K562 (cell line): ENCODE measurements around the gene ASB6. TPM values are rescaled to one million over a fixed set of nuclear protein-coding genes. Genes with fewer than 3 reads are reported as not detected.

ENCODE experiments used
- AFF1 ChIP-seq, 2 experiments: fragments of 450-650 bp; IDR thresholded peaks; 2 replicates each; pipeline ENCODE4 v1.6.1; 2018; ENCODE audit warnings: mild to moderate bottlenecking in 2 of 2, low read depth in 1 of 2; ENCODE audit not compliant: partially characterized antibody in 2 of 2
- ARNT ChIP-seq, 2 experiments: fragments of 450-650 bp; IDR thresholded peaks; 2 replicates each; pipeline ENCODE4 v1.6.1; 2016; ENCODE audit warnings: mild to moderate bottlenecking in 1 of 2
- ELF1 ChIP-seq: fragments of 200-800 bp; sonication (Bioruptor generic); IDR thresholded peaks from 2 replicates; pipeline ENCODE4 v1.6.1; 2016; ENCODE audit warnings: missing genetic modification characterization, missing compliant biosample characterization
- ELF4 ChIP-seq: fragments of 450-650 bp; formaldehyde crosslinking; IDR thresholded peaks from 2 replicates; pipeline ENCODE4 v1.4.0; 2022; ENCODE audit warnings: missing genetic modification characterization
- NCOA2 ChIP-seq, 2 experiments: fragments of 450-650 bp; IDR thresholded peaks; 2 replicates each; pipeline ENCODE4 v1.6.1; 2018; ENCODE audit warnings: mild to moderate bottlenecking in 2 of 2, moderate library complexity in 1 of 2; ENCODE audit not compliant: partially characterized antibody in 2 of 2
- NR2C2 ChIP-seq, 2 experiments: fragments of 200-800 bp in 1 of 2; sonication (Bioruptor generic) in 1 of 2; sonication (generic) in 1 of 2; formaldehyde crosslinking in 1 of 2; IDR thresholded peaks; 2 replicates each; pipeline versions ENCODE4 v1.6.1 to v1.8.0; 2016 to 2022; ENCODE audit warnings: mild to moderate bottlenecking in 1 of 2, missing compliant biosample characterization in 1 of 2, missing genetic modification characterization in 1 of 2, missing genetic modification reagents in 1 of 2
- PBX2 ChIP-seq, 2 experiments: IDR thresholded peaks in 1 of 2; conservative IDR thresholded peaks in 1 of 2; 2 replicates each; pipeline ENCODE4 v1.6.1; 2016; ENCODE audit warnings: low read depth in 2 of 2, mild to moderate bottlenecking in 1 of 2, missing compliant biosample characterization in 1 of 2, missing genetic modification characterization in 1 of 2, moderate library complexity in 1 of 2
- POLR2AphosphoS5 ChIP-seq: IDR thresholded peaks from 2 replicates; pipeline ENCODE4 v1.6.1; 2011; ENCODE audit warnings: mild to moderate bottlenecking, low read depth, low read length, moderate library complexity; ENCODE audit not compliant: control insufficient read depth, insufficient read depth
- PYGO2 ChIP-seq: fragments of 450-650 bp; IDR thresholded peaks from 2 replicates; pipeline ENCODE4 v1.6.1; 2016; ENCODE audit warnings: mild to moderate bottlenecking, missing genetic modification characterization, moderate library complexity, missing compliant biosample characterization
- SAFB2 ChIP-seq: fragments of 200-400 bp; formaldehyde crosslinking; IDR thresholded peaks from 2 replicates; pipeline ENCODE4 v1.6.1; 2018; ENCODE audit warnings: borderline replicate concordance, low read length, low read depth, moderate library complexity; ENCODE audit not compliant: severe bottlenecking
- STAT5A ChIP-seq: IDR thresholded peaks from 2 replicates; pipeline ENCODE4 v1.6.1; 2012; ENCODE audit warnings: low read length, inconsistent platforms, borderline replicate concordance
- STAT6 ChIP-seq: sonication (generic); formaldehyde crosslinking; IDR thresholded peaks from 2 replicates; pipeline ENCODE4 v1.8.1; 2023; ENCODE audit warnings: mild to moderate bottlenecking, missing genetic modification reagents
- ZBED1 ChIP-seq: IDR thresholded peaks from 2 replicates; pipeline ENCODE4 v1.6.1; 2014
- ZNF165 ChIP-seq: fragments of 250-450 bp; sonication (Bioruptor Pico); IDR thresholded peaks from 2 replicates; pipeline ENCODE4 v1.4.0; 2020; ENCODE audit warnings: borderline replicate concordance
- ZNF695 ChIP-seq: fragments of 450-650 bp; formaldehyde crosslinking; IDR thresholded peaks from 2 replicates; pipeline ENCODE4 v1.4.0; 2020; ENCODE audit warnings: mild to moderate bottlenecking, moderate library complexity
- ZNF79 ChIP-seq: fragments of 250-450 bp; sonication (Bioruptor Pico); IDR thresholded peaks from 2 replicates; pipeline ENCODE4 v1.4.0; 2020; ENCODE audit warnings: low read depth, mild to moderate bottlenecking, moderate library complexity
- polyA plus RNA-seq, 8 experiments: library from polyadenylated mRNA; depleted of rRNA in 4 of 8; stranded (reverse) in 5 of 8; unstranded in 3 of 8; fragments of >200 nt; fragmentation: Nextera tagmentation in 2 of 8; fragmentation: Illumina TruSeq in 1 of 8; extraction: Ambion mirVana in 2 of 8; extraction: Trizol in 1 of 8; gene quantifications; 2 replicates each; pipeline versions ENCODE4 v1.2.1 to v1.2.3, GENCODE V29; 2011 to 2014; ENCODE audit warnings: inconsistent platforms in 1 of 8, missing spikeins in 1 of 8
- total RNA-seq, 7 experiments: library from RNA; depleted of rRNA in 6 of 7; stranded (reverse); fragments of >200 nt in 6 of 7; fragmentation: Illumina TruSeq in 2 of 7; extraction: Trizol in 2 of 7; gene quantifications; 2 replicates each; pipeline versions ENCODE4 v1.2.1 to v1.2.3, GENCODE V29; 2011 to 2021; ENCODE audit warnings: low replicate concordance in 1 of 7

ASB6 gene
- total and polyA plus RNA-seq, 9 of the 15 experiments (the other 6 are each of a cell fraction or from before 2014, with no cell fraction given) = 0.92 to 17.8 (median 11.3) TPM

- no peak for TF ChIP-seq STAT6 (CRISPR knock-in tag)
- TF ChIP-seq ARNT (IDR thresholded peaks at IDR 0.05) = peak; percentile 87 to 94
- peak; percentile 71 for TF ChIP-seq ZNF165 (CRISPR knock-in tag)
- no peak for TF ChIP-seq NCOA2 (IDR thresholded peaks at IDR 0.05; ENCODE audit: partially characterized antibody in 2 of 2)
- 0 out of 2 replicates have a peak, but pooled peaks have one; percentile 45 for TF ChIP-seq NR2C2 (CRISPR knock-in tag; IDR thresholded peaks at IDR 0.05)
- TF ChIP-seq NR2C2 (tag; IDR thresholded peaks at IDR 0.05) = peak; percentile 71
- peak; percentile 77 for TF ChIP-seq ELF1 (tag)
- TF ChIP-seq ZNF695 = 0 out of 2 replicates have a peak, but pooled peaks have one; percentile 68
- no peak for TF ChIP-seq ZBED1
- peak in 1 of 2 experiments; percentile 57 for TF ChIP-seq AFF1 (IDR thresholded peaks at IDR 0.05; ENCODE audit: low read depth in 1 of 2, partially characterized antibody in 2 of 2)
- TF ChIP-seq SAFB2 = no peak
- no peak for TF ChIP-seq PBX2 (CRISPR knock-in tag; IDR thresholded peaks at IDR 0.05; ENCODE audit: low read depth)
- peak; percentile 63 for TF ChIP-seq PBX2 (tag; conservative IDR thresholded peaks at IDR 0.05; ENCODE audit: low read depth)
- peak; percentile 58; the same call in 1 of the 2 replicates for TF ChIP-seq ELF4 (CRISPR knock-in tag)
- peak; percentile 86 for TF ChIP-seq PYGO2 (tag)
- peak; percentile 33; the same call in 1 of the 2 replicates for TF ChIP-seq STAT5A
- peak; percentile 69 for TF ChIP-seq POLR2AphosphoS5
- peak; percentile 80 for TF ChIP-seq ZNF79 (CRISPR knock-in tag)
These were observed 45.9 kb downstream of the ASB6 start (continued) for GRCh38 chr9:129595903-129596540.
